Adipocyte (in vitro differentiated cells): ENCODE measurements around the gene SYTL3.

Experiments used
- DNase-seq: peaks from one replicate; pipeline ENCODE4 v3.0.0-alpha.2; 2015; ENCODE audit warnings: low read depth
- H3K27me3 ChIP-seq: replicated peaks from 2 replicates; pipeline ENCODE4 v1.7.0; 2013; ENCODE audit warnings: mild to moderate bottlenecking, low read length, moderate library complexity; ENCODE audit not compliant: control insufficient read depth, insufficient read depth
- H3K36me3 ChIP-seq: 2 replicates; pipeline ENCODE4 v1.7.0; 2013; ENCODE audit warnings: low read length, mild to moderate bottlenecking, moderate library complexity; ENCODE audit not compliant: control insufficient read depth, insufficient read depth, severe bottlenecking
- H3K4me1 ChIP-seq: 2 replicates; pipeline ENCODE4 v1.7.0; 2013; ENCODE audit warnings: mild to moderate bottlenecking, low read length, moderate library complexity; ENCODE audit not compliant: control insufficient read depth, insufficient read depth
- H3K4me3 ChIP-seq: 2 replicates; pipeline ENCODE4 v1.7.0; 2013; ENCODE audit warnings: mild to moderate bottlenecking, low read length, moderate library complexity
- H3K9ac ChIP-seq: 2 replicates; pipeline ENCODE4 v1.7.0; 2013; ENCODE audit warnings: mild to moderate bottlenecking, low read length, moderate library complexity
- H3K9me3 ChIP-seq: 2 replicates; pipeline ENCODE4 v1.7.0; 2013; ENCODE audit warnings: mild to moderate bottlenecking, low read length, moderate library complexity; ENCODE audit not compliant: control insufficient read depth

Gene SYTL3

GRCh38 chr6:158778005-158778527 lies 128.2 kb downstream of the SYTL3 start:
- peaks cover 5% of the 10 kb centered on the region for H3K36me3 ChIP-seq
- no peaks in the 10 kb centered on the region for H3K4me1 ChIP-seq
- no peak overlapping the region for H3K9ac ChIP-seq
- H3K27me3 ChIP-seq = no peaks in the 10 kb centered on the region
- no peak for DNase-seq
- H3K4me3 ChIP-seq = no peak overlapping the region
- no peaks in the 10 kb centered on the region for H3K9me3 ChIP-seq

GRCh38 chr6:158780246-158780884 lies 130.5 kb downstream of the SYTL3 start:
- no peak for DNase-seq
- H3K36me3 ChIP-seq = peaks cover 11% of the 10 kb centered on the region

GRCh38 chr6:158780988-158781691 lies 131.3 kb downstream of the SYTL3 start:
- no peaks in the 10 kb centered on the region for H3K9me3 ChIP-seq
- H3K36me3 ChIP-seq = peaks cover 11% of the 10 kb centered on the region
- no peak for DNase-seq
- no peak overlapping the region for H3K9ac ChIP-seq
- no peaks in the 10 kb centered on the region for H3K4me1 ChIP-seq
- H3K4me3 ChIP-seq = no peak overlapping the region
- H3K27me3 ChIP-seq = no peaks in the 10 kb centered on the region

More at GRCh38 chr6:158780246-158780884, 130.5 kb downstream of the SYTL3 start:
- Histone ChIP-seq H3K9ac (no peak overlapping the region), H3K9me3 (no peaks in the 10 kb centered on the region), H3K4me1 (no peaks in the 10 kb centered on the region), H3K27me3 (no peaks in the 10 kb centered on the region), H3K4me3 (no peak overlapping the region)

- H3K4me3 ChIP-seq = no peak overlapping the region
- no peaks in the 10 kb centered on the region for H3K9me3 ChIP-seq
- no peaks in the 10 kb centered on the region for H3K27me3 ChIP-seq
- H3K36me3 ChIP-seq = peaks cover 11% of the 10 kb centered on the region
- H3K9ac ChIP-seq = no peak overlapping the region
- no peaks in the 10 kb centered on the region for H3K4me1 ChIP-seq
- no peak for DNase-seq
These were observed 132.0 kb downstream of the SYTL3 start for GRCh38 chr6:158781692-158782373.

GRCh38 chr6:158782432-158783166 lies 132.7 kb downstream of the SYTL3 start:
- DNase-seq = no peak
- no peak overlapping the region for H3K9ac ChIP-seq
- H3K4me3 ChIP-seq = no peak overlapping the region
- no peaks in the 10 kb centered on the region for H3K9me3 ChIP-seq
- H3K4me1 ChIP-seq = no peaks in the 10 kb centered on the region
- no peaks in the 10 kb centered on the region for H3K27me3 ChIP-seq
- peaks cover 11% of the 10 kb centered on the region for H3K36me3 ChIP-seq

GRCh38 chr6:158783167-158783450 lies 133.3 kb downstream of the SYTL3 start:
- Histone ChIP-seq H3K9ac (no peak overlapping the region), H3K4me1 (no peaks in the 10 kb centered on the region), H3K9me3 (no peaks in the 10 kb centered on the region), H3K27me3 (no peaks in the 10 kb centered on the region), H3K36me3 (peaks cover 11% of the 10 kb centered on the region), H3K4me3 (no peak overlapping the region)
- DNase-seq = no peak

- Histone ChIP-seq H3K36me3 (peaks cover 11% of the 10 kb centered on the region), H3K4me3 (no peak overlapping the region), H3K9ac (no peak overlapping the region), H3K4me1 (no peaks in the 10 kb centered on the region), H3K27me3 (no peaks in the 10 kb centered on the region), H3K9me3 (no peaks in the 10 kb centered on the region)
- DNase-seq = no peak
These were observed 134.0 kb downstream of the SYTL3 start for GRCh38 chr6:158783851-158784250.

- H3K36me3 ChIP-seq = peaks cover 11% of the 10 kb centered on the region
- DNase-seq = no peak
- no peaks in the 10 kb centered on the region for H3K4me1 ChIP-seq
- H3K27me3 ChIP-seq = no peaks in the 10 kb centered on the region
- no peaks in the 10 kb centered on the region for H3K9me3 ChIP-seq
- no peak overlapping the region for H3K9ac ChIP-seq
- no peak overlapping the region for H3K4me3 ChIP-seq
These were observed 134.7 kb downstream of the SYTL3 start for GRCh38 chr6:158784505-158784904.

GRCh38 chr6:158785036-158785435 lies 135.2 kb downstream of the SYTL3 start:
- peaks cover 11% of the 10 kb centered on the region for H3K36me3 ChIP-seq
- no peak overlapping the region for H3K4me3 ChIP-seq
- H3K9me3 ChIP-seq = no peaks in the 10 kb centered on the region
- no peak for DNase-seq
- H3K27me3 ChIP-seq = no peaks in the 10 kb centered on the region
- H3K4me1 ChIP-seq = no peaks in the 10 kb centered on the region
- no peak overlapping the region for H3K9ac ChIP-seq

- Histone ChIP-seq H3K4me3 (no peak overlapping the region), H3K36me3 (peaks cover 11% of the 10 kb centered on the region), H3K27me3 (no peaks in the 10 kb centered on the region), H3K9ac (no peak overlapping the region), H3K4me1 (no peaks in the 10 kb centered on the region), H3K9me3 (no peaks in the 10 kb centered on the region)
- DNase-seq = no peak
These were observed 136.9 kb downstream of the SYTL3 start for GRCh38 chr6:158786645-158787304.
